H1 (cell line): ENCODE data around the gene CHRM1.

Experiments
- CHD1 ChIP-seq: IDR thresholded peaks from 2 replicates; pipeline ENCODE4 v1.6.1; 2012; ENCODE audit warnings: low read depth, low read length, improper control_type of control experiment
- EP300 ChIP-seq, 2 experiments: IDR thresholded peaks; 1 replicate in 1 of 2; 2 replicates in 1 of 2; pipeline ENCODE4 v1.6.1; 2011 to 2012; ENCODE audit warnings: low read depth in 2 of 2, low read length in 2 of 2, mild to moderate bottlenecking in 2 of 2, borderline replicate concordance in 1 of 2, inconsistent platforms in 1 of 2, moderate library complexity in 1 of 2
- PHF8 ChIP-seq: fragments of 200-600 bp; sonication (generic); conservative IDR thresholded peaks from 2 replicates; pipeline ENCODE4 v1.7.1; 2012; ENCODE audit warnings: low read depth, mild to moderate bottlenecking, inconsistent platforms, low read length, moderate library complexity
- POLR2A ChIP-seq, 2 experiments: IDR thresholded peaks; 1 replicate in 1 of 2; 2 replicates in 1 of 2; pipeline ENCODE4 v1.6.1; 2011; ENCODE audit warnings: low read depth in 2 of 2, low read length in 2 of 2, mild to moderate bottlenecking in 2 of 2; ENCODE audit errors: control extremely low read depth in 1 of 2
- YY1 ChIP-seq: IDR thresholded peaks from 2 replicates; pipeline ENCODE4 v1.6.1; 2011; ENCODE audit warnings: low read depth, mild to moderate bottlenecking, low read length
- TF ChIP-seq, protein P1 (sequence below), 3 experiments: IDR thresholded peaks; 1 replicate in 2 of 3; 2 replicates in 1 of 3; pipeline versions ENCODE4 v1.5.1 to v1.6.1; 2011; ENCODE audit warnings: low read length in 3 of 3, mild to moderate bottlenecking in 3 of 3, inconsistent platforms in 2 of 3, low read depth in 1 of 3, moderate library complexity in 1 of 3; ENCODE audit not compliant: insufficient read depth in 1 of 3; ENCODE audit errors: control extremely low read depth in 1 of 3
- TF ChIP-seq, protein P2 (sequence below): IDR thresholded peaks from 2 replicates; pipeline ENCODE4 v1.6.1; 2011; ENCODE audit warnings: low read depth, mild to moderate bottlenecking, low read length; ENCODE audit not compliant: insufficient read depth
- TF ChIP-seq, protein P3 (sequence below): IDR thresholded peaks from 2 replicates; pipeline ENCODE4 v1.6.1; 2012; ENCODE audit warnings: inconsistent platforms

DNA sequence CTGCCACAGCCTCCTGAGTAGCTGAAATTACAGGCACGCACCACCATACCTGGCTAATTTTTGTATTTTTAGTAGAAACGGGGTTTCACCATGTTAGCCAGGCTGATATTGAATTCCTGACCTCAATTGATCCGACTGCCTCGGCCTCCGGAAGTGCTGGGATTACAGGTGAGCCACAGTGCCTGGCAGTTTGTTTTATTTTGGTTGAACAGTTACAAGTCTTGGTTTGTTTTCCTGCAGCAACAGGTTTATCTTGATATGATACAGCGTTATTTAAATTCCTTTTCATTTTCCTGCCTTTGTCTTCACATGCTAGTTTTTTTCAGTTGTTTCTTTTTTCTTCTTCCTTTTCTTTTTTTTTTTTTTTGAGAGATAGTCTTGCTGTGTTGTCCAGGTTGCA is 44.5 kb downstream of the CHRM1 start:
- TF ChIP-seq, protein P1, sequence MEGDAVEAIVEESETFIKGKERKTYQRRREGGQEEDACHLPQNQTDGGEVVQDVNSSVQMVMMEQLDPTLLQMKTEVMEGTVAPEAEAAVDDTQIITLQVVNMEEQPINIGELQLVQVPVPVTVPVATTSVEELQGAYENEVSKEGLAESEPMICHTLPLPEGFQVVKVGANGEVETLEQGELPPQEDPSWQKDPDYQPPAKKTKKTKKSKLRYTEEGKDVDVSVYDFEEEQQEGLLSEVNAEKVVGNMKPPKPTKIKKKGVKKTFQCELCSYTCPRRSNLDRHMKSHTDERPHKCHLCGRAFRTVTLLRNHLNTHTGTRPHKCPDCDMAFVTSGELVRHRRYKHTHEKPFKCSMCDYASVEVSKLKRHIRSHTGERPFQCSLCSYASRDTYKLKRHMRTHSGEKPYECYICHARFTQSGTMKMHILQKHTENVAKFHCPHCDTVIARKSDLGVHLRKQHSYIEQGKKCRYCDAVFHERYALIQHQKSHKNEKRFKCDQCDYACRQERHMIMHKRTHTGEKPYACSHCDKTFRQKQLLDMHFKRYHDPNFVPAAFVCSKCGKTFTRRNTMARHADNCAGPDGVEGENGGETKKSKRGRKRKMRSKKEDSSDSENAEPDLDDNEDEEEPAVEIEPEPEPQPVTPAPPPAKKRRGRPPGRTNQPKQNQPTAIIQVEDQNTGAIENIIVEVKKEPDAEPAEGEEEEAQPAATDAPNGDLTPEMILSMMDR (IDR thresholded peaks at IDR 0.05; ENCODE audit: control extremely low read depth in 1 of 3, insufficient read depth in 1 of 3, low read depth in 1 of 3, low read length in 3 of 3), result no peak
- TF ChIP-seq PHF8 (no peak), CHD1 (no peak), YY1 (no peak), POLR2A (IDR thresholded peaks at IDR 0.05; ENCODE audit: control extremely low read depth in 1 of 2, low read depth in 2 of 2, low read length in 2 of 2) (no peak), EP300 (IDR thresholded peaks at IDR 0.05; ENCODE audit: borderline replicate concordance in 1 of 2, low read depth in 2 of 2, low read length in 2 of 2) (no peak)
- TF ChIP-seq, protein P2, sequence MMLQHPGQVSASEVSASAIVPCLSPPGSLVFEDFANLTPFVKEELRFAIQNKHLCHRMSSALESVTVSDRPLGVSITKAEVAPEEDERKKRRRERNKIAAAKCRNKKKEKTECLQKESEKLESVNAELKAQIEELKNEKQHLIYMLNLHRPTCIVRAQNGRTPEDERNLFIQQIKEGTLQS, result no peak
- TF ChIP-seq, protein P3, sequence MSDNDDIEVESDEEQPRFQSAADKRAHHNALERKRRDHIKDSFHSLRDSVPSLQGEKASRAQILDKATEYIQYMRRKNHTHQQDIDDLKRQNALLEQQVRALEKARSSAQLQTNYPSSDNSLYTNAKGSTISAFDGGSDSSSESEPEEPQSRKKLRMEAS, result no peak
